ENCODE results near the gene KAT8. TPM values are rescaled to one million over a fixed set of nuclear protein-coding genes. Genes with fewer than 3 reads are reported as not detected.

The KAT8 gene
- polyA plus RNA-seq, 1 experiment = 23.0 TPM

DNA sequence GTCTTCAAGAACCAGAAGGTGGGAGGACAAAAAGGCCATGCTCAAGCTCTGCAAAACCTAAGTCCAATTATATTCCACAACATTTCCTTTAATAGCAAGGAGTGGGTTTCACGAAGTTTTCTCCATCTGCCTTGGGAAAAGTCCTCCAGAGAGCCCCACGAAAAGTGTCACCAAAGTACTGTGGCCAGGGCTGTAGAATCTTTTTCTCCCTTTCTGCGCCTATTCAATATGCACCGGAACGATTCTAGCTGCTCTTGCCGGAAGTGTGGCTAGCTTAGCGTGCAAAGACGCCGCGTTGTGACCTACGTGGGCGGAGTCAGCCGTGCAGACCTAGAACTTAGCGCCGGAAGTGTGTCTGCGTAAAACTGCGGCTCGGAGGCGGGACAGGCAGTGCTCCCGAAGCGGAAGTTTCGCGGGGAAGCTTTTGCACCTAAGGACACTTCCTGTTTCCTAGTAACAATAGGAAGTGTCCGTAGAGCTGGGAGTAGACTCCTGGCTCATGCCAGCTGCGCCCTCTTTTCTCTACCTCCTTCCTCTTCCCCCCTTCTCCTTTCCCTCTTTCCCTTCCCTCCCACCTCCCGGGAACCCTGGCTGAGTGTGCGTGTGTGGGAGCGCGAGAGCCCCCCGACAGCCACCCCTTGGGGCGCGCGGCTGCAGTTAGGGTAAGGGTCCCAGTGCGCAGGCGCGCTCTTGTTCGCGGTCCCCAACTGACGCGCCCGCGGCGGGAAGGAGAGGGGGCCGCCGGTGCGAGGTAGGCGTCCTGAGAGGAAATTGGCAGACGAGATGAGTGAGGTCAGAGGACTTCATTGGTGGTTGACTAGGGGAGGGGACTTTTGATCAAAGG is 43.3 kb upstream of the KAT8 start, which contains the start of the genes ZNF646 and ZNF668:
TSS of gene ZNF646 (plus strand) at position 453 of the 844 bp plus-strand sequence. CDS start 1,903 bp downstream, outside the sequence.
TSS of gene ZNF668 (minus strand) at position 271 of the 844 bp plus-strand sequence. CDS start 9,781 bp downstream, outside the sequence.
- ChIA-PET CTCF (interaction anchor here (1.0 to 2.4 kb wide), 3 partner anchors 68 to 387 kb away, joined by 3 to 9 read pairs (median 6); no protein-coding TSS in a partner anchor), POLR2A (interaction anchor here (0.6 to 2.4 kb wide), 18 partner anchors 9 to 386 kb away, joined by 3 to 21 read pairs (median 6); partner anchors contain the start of genes FUS, HSD3B7, KAT8 and STX4)
- H3K27me3 ChIP-seq (ENCODE audit: control insufficient read depth, insufficient read depth, low read length) = no peaks in the 10 kb centered on the region
- peak within 1 kb of the TSS; percentile 99 for H3K4me3 ChIP-seq (ENCODE audit: low read depth, low read length)
- peak within 1 kb of the TSS; percentile 96 for H3K27ac ChIP-seq (ENCODE audit: low read depth, low read length)
- peaks cover 4% of the 10 kb centered on the region; the same call in 1 of the 2 replicates for H3K9me3 ChIP-seq (ENCODE audit: control insufficient read depth, insufficient read depth, low read length)
- 0 out of 2 replicates have a peak, but pooled peaks have one; percentile 1 for TF ChIP-seq CTCF (IDR thresholded peaks at IDR 0.05; ENCODE audit: low read depth, low read length)
- DNase-seq (ENCODE audit: low read depth, low spot score) = peak; percentile 98

DNA sequence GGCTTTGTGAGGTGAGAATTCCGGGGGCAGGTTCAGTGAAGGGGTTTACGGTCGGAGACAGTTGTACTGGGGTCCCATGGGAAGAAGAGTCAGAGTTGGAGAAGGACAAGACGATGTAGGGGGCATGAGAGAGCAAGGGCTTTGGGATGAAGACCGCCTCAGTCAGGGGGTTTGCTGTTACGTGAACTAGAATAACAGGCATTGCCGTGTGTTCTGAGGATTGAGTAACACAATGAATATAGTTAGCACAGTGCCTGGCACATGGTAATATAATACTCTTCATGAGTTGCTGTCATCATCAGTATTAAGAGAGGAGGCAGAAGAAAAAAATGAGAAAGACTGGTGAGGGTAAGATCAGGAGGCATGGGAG is 42.7 kb upstream of the KAT8 start:
- 0 out of 2 replicates have a peak, but pooled peaks have one; percentile 14 for TF ChIP-seq CTCF (IDR thresholded peaks at IDR 0.05; ENCODE audit: low read depth, low read length)
- CTCF ChIA-PET = interaction anchor here (1.0 to 2.4 kb wide), 2 partner anchors 67 to 386 kb away, joined by 3 to 9 read pairs; no protein-coding TSS in a partner anchor
- POLR2A ChIA-PET = interaction anchor here (0.6 to 2.4 kb wide), 14 partner anchors 10 to 105 kb away, joined by 3 to 21 read pairs (median 5); partner anchors contain the start of genes FUS, KAT8 and VKORC1
- H3K27ac ChIP-seq (ENCODE audit: low read depth, low read length) = peak overlapping the region; percentile 90
- no peaks in the 10 kb centered on the region for H3K27me3 ChIP-seq (ENCODE audit: control insufficient read depth, insufficient read depth, low read length)
- H3K4me3 ChIP-seq (ENCODE audit: low read depth, low read length) = peak overlapping the region; percentile 99
- no peak for DNase-seq (ENCODE audit: low read depth, low spot score)
- H3K9me3 ChIP-seq (ENCODE audit: control insufficient read depth, insufficient read depth, low read length) = peaks cover 4% of the 10 kb centered on the region; the same call in 1 of the 2 replicates

DNA sequence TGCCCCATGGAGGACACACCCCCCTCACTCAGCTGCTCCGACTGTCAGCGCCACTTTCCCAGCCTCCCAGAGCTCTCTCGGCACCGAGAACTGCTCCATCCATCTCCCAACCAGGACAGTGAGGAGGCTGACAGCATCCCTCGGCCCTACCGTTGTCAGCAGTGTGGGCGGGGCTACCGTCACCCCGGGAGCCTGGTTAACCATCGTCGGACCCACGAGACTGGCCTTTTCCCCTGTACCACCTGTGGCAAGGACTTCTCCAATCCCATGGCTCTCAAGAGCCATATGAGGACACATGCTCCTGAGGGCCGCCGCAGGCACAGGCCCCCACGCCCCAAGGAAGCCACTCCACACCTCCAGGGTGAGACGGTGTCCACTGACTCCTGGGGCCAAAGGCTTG is 41.1 kb upstream of the KAT8 start:
- H3K27ac ChIP-seq (ENCODE audit: low read depth, low read length) = no peak overlapping the region
- no peaks in the 10 kb centered on the region for H3K27me3 ChIP-seq (ENCODE audit: control insufficient read depth, insufficient read depth, low read length)
- peaks cover 4% of the 10 kb centered on the region; the same call in 1 of the 2 replicates for H3K9me3 ChIP-seq (ENCODE audit: control insufficient read depth, insufficient read depth, low read length)
- no peak for DNase-seq (ENCODE audit: low read depth, low spot score)
- no peak for TF ChIP-seq CTCF (IDR thresholded peaks at IDR 0.05; ENCODE audit: low read depth, low read length)
- POLR2A ChIA-PET = no interaction called here
- CTCF ChIA-PET = interaction anchor here (0.9 kb wide), 1 partner anchor 343 kb away, joined by 3 read pairs; no protein-coding TSS in a partner anchor
- no peak overlapping the region for H3K4me3 ChIP-seq (ENCODE audit: low read depth, low read length)

DNA sequence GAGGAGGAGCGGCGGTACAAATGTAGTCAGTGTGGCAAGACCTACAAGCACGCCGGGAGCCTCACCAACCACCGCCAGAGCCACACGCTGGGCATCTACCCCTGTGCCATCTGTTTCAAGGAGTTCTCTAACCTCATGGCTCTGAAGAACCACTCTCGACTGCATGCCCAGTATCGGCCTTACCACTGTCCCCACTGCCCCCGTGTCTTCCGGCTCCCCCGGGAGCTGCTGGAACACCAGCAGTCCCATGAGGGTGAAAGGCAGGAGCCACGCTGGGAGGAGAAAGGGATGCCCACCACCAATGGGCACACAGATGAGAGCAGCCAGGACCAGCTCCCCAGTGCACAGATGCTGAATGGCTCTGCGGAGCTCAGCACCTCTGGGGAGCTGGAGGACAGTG is 40.4 kb upstream of the KAT8 start:
- ChIA-PET CTCF (no interaction called here), POLR2A (no interaction called here)
- Histone ChIP-seq H3K4me3 (ENCODE audit: low read depth, low read length) (no peak overlapping the region), H3K27me3 (ENCODE audit: control insufficient read depth, insufficient read depth, low read length) (no peaks in the 10 kb centered on the region), H3K27ac (ENCODE audit: low read depth, low read length) (no peak overlapping the region), H3K9me3 (ENCODE audit: control insufficient read depth, insufficient read depth, low read length) (peaks cover 4% of the 10 kb centered on the region; the same call in 1 of the 2 replicates)
- no peak for TF ChIP-seq CTCF (IDR thresholded peaks at IDR 0.05; ENCODE audit: low read depth, low read length)
- DNase-seq (ENCODE audit: low read depth, low spot score) = no peak
